Subcutaneous adipose tissue (tissue), 4 donors: Measurements from ENCODE around the gene ACOT7. TPM values are rescaled to one million over a fixed set of nuclear protein-coding genes. Genes with fewer than 3 reads are reported as not detected.

Experiments
- CTCF ChIP-seq: fragments of 450-650 bp; IDR thresholded peaks from one replicate; pipeline ENCODE4 v1.5.1; 2016; ENCODE audit warnings: low read depth, mild to moderate bottlenecking, control low read depth, antibody characterized with exemption, moderate library complexity
- total RNA-seq, 4 donors: library from RNA; depleted of rRNA; stranded (reverse); fragments of >200 nt; gene quantifications; one replicate each; pipeline ENCODE4 v1.1.0, GENCODE V29; 2016

ACOT7 gene
- total RNA-seq, 4 donors from 2014 or later: 7.5 to 14.3 (median 9.8) TPM

GRCh38 chr1:6409733-6410132 lies 16.2 kb upstream of the ACOT7 start:
- TF ChIP-seq CTCF: no peak

- TF ChIP-seq CTCF: no peak
These were observed 15.5 kb upstream of the ACOT7 start for GRCh38 chr1:6409053-6409452.

- TF ChIP-seq CTCF: no peak
These were observed 14.5 kb upstream of the ACOT7 start for GRCh38 chr1:6408023-6408422.

GRCh38 chr1:6401673-6402072 lies 8.1 kb upstream of the ACOT7 start:
- TF ChIP-seq CTCF: no peak

GRCh38 chr1:6399294-6399693 lies 5.7 kb upstream of the ACOT7 start:
- no peak for TF ChIP-seq CTCF

GRCh38 chr1:6397844-6398441 lies 4.4 kb upstream of the ACOT7 start:
- TF ChIP-seq CTCF: no peak

- TF ChIP-seq CTCF: no peak
These were observed 3.4 kb upstream of the ACOT7 start for GRCh38 chr1:6396998-6397397.
